B cell (primary cell): Measurements from ENCODE around the gene KIF1A. TPM values are rescaled to one million over a fixed set of nuclear protein-coding genes. Genes with fewer than 3 reads are reported as not detected.

Source experiments
- ATAC-seq: fragments of 200-7000 bp; cut with Tn5 transposase; one replicate; pipeline ENCODE4 v1.10.0; 2021; ENCODE audit warnings: low read depth, mild to moderate bottlenecking, moderate number of reproducible peaks, moderate library complexity
- CTCF ChIA-PET: fragments of 350-600 bp; sonication (Branson Sonifier 250); formaldehyde crosslinking; loops from one replicate; lab custom pipeline; 2021; ENCODE audit warnings: antibody characterized with exemption, inconsistent platforms; lab: Charles Lee
- POLR2A ChIA-PET: fragments of 350-600 bp; sonication (Branson Sonifier 250); formaldehyde crosslinking; loops from one replicate; lab custom pipeline; 2021; ENCODE audit warnings: antibody characterized with exemption; lab: Charles Lee
- DNase-seq: peaks from one replicate; pipeline ENCODE4 v3.0.0; 2013
- H2AFZ ChIP-seq: 2 replicates; pipeline ENCODE4 v1.6.1; 2012; ENCODE audit warnings: mild to moderate bottlenecking, low read depth, low read length; ENCODE audit not compliant: insufficient read depth, poor library complexity, severe bottlenecking
- H3K27ac ChIP-seq, 2 donors: 1 replicate in 1 of 2; 2 replicates in 1 of 2; pipeline ENCODE4 v1.5.1; 2012 to 2013; ENCODE audit warnings: low read length in 2 of 2, mild to moderate bottlenecking in 2 of 2, moderate library complexity in 1 of 2
- H3K27me3 ChIP-seq, 4 experiments: fragments of 200-600 bp in 1 of 4; sonication (generic) in 1 of 4; replicated peaks in 1 of 4; 1 replicate in 2 of 4; 2 replicates in 2 of 4; pipeline versions ENCODE4 v1.6.1 to v1.7.0; 2013 to 2016; ENCODE audit warnings: low read length in 3 of 4, mild to moderate bottlenecking in 2 of 4, mixed read lengths in 1 of 4, moderate library complexity in 1 of 4; ENCODE audit not compliant: insufficient read depth in 4 of 4, control insufficient read depth in 3 of 4; ENCODE audit errors: control extremely low read depth in 1 of 4
- H3K36me3 ChIP-seq, 2 experiments: replicated peaks in 1 of 2; 1 replicate in 1 of 2; 2 replicates in 1 of 2; pipeline versions ENCODE4 v1.6.1 to v1.7.1; 2013; ENCODE audit warnings: low read length in 1 of 2; ENCODE audit not compliant: insufficient read depth in 2 of 2, control insufficient read depth in 1 of 2; ENCODE audit errors: control extremely low read depth in 1 of 2, extremely low read depth in 1 of 2
- H3K4me1 ChIP-seq, 2 donors: fragments of 200-600 bp in 1 of 2; sonication (generic) in 1 of 2; 1 replicate in 1 of 2; 2 replicates in 1 of 2; pipeline versions ENCODE4 v1.5.1 to v1.6.1; 2013 to 2017; ENCODE audit warnings: low read length in 2 of 2; ENCODE audit not compliant: control insufficient read depth in 2 of 2, insufficient read depth in 2 of 2
- H3K4me2 ChIP-seq: replicated peaks from 2 replicates; pipeline ENCODE3; 2012; ENCODE audit warnings: mild to moderate bottlenecking, low read depth, low read length; ENCODE audit not compliant: poor library complexity, severe bottlenecking
- H3K4me3 ChIP-seq, 5 experiments: fragments of 200-600 bp in 1 of 5; sonication (generic) in 1 of 5; 1 replicate in 3 of 5; 2 replicates in 2 of 5; pipeline versions ENCODE4 v1.5.1 to v1.7.0; 2011 to 2016; ENCODE audit warnings: low read length in 4 of 5, mild to moderate bottlenecking in 4 of 5, low read depth in 2 of 5, control low read depth in 1 of 5, moderate library complexity in 1 of 5; ENCODE audit not compliant: insufficient read depth in 1 of 5; ENCODE audit errors: control extremely low read depth in 1 of 5, extremely low read depth in 1 of 5
- H3K79me2 ChIP-seq: fragments of 200-600 bp; sonication (generic); one replicate; pipeline ENCODE4 v1.6.0; 2016; ENCODE audit warnings: low read length; ENCODE audit not compliant: control insufficient read depth, insufficient read depth
- H3K9ac ChIP-seq: fragments of 200-600 bp; sonication (generic); 2 replicates; pipeline ENCODE4 v1.6.1; 2017; ENCODE audit warnings: mild to moderate bottlenecking, low read length, moderate library complexity
- H3K9me3 ChIP-seq, 3 donors: one replicate each; pipeline versions ENCODE4 v1.6.1 to v1.7.1; 2013; ENCODE audit warnings: low read length in 2 of 3; ENCODE audit not compliant: control insufficient read depth in 2 of 3, insufficient read depth in 1 of 3; ENCODE audit errors: control extremely low read depth in 1 of 3
- H4K20me1 ChIP-seq: 2 replicates; pipeline ENCODE4 v1.6.0; 2012; ENCODE audit warnings: mild to moderate bottlenecking, low read length; ENCODE audit not compliant: insufficient read depth, control insufficient read depth, poor library complexity, severe bottlenecking
- H3K27ac Mint-ChIP-seq: one replicate; pipeline ENCODE4 v1.8.0; 2021; ENCODE audit warnings: mixed read lengths
- H3K27me3 Mint-ChIP-seq: one replicate; pipeline ENCODE4 v1.8.0; 2021; ENCODE audit warnings: mixed read lengths
- H3K4me1 Mint-ChIP-seq: one replicate; pipeline ENCODE4 v1.8.0; 2021; ENCODE audit warnings: mixed read lengths
- H3K4me3 Mint-ChIP-seq: one replicate; pipeline ENCODE4 v1.8.0; 2021; ENCODE audit warnings: mixed read lengths
- H3K9me3 Mint-ChIP-seq: one replicate; pipeline ENCODE4 v1.8.0; 2022; ENCODE audit warnings: mixed read lengths; ENCODE audit not compliant: insufficient read depth
- CTCF ChIP-seq: fragments of 200-600 bp; IDR thresholded peaks from one replicate; pipeline ENCODE4 v1.8.0; 2022; ENCODE audit warnings: antibody characterized with exemption, mild to moderate bottlenecking
- EZH2 ChIP-seq: IDR thresholded peaks from 2 replicates; pipeline ENCODE4 v1.6.1; 2012; ENCODE audit warnings: borderline replicate concordance, low read depth, mild to moderate bottlenecking, moderate library complexity, low read length; ENCODE audit not compliant: insufficient read depth, poor library complexity, severe bottlenecking
- WGBS: methylation state at CpG from one replicate; pipeline ENCODE4 v1.1.5; 2013; ENCODE audit warnings: missing lambda C conversion rate; ENCODE audit not compliant: insufficient coverage; 5-methylcytosine and 5-hydroxymethylcytosine counted together
- intact Hi-C: fragments of 100-400 bp; cut with micrococcal nuclease; formaldehyde crosslinking; loops from one replicate; pipeline ENCODE4 v1.10.0; 2022
- polyA plus RNA-seq: library from polyadenylated mRNA; depleted of rRNA; stranded (reverse); fragments of >200 nt; gene quantifications from 2 replicates; pipeline ENCODE4 v1.2.3, GENCODE V29; 2012
- total RNA-seq, 2 donors: library from RNA; stranded (reverse); fragments of 120-200 nt in 1 of 2; gene quantifications; 1 replicate in 1 of 2; 2 replicates in 1 of 2; pipeline versions ENCODE4 v1.2.3 to v1.2.4, GENCODE V29; 2013 to 2022

The KIF1A gene
- total and polyA plus RNA-seq, 2 donors (not counting 1 experiment from before 2014, with no cell fraction given), result not detected

- no peak for DNase-seq
- WGBS, result 80% methylated on average over 24 of the region's 24 CpGs
- H3K36me3 ChIP-seq, result no peaks in the 10 kb centered on the region
These were observed 86.1 kb downstream of the KIF1A start for GRCh38 chr2:240733803-240734495.

More at GRCh38 chr2:240733803-240734495, 86.1 kb downstream of the KIF1A start:
- Histone ChIP-seq H3K4me3 (no peak overlapping the region), H3K4me1 (no peaks in the 10 kb centered on the region), H3K4me2 (no peak overlapping the region), H3K27ac (no peak overlapping the region), H4K20me1 (no peaks in the 10 kb centered on the region), H3K79me2 (no peaks in the 10 kb centered on the region), H2AFZ (no peak overlapping the region), H3K27me3 (peaks cover 0 to 4% (median 0%) of the 10 kb centered on the region in 4 experiments), H3K9me3 (no peaks in the 10 kb centered on the region), H3K9ac (no peak overlapping the region)
- Mint-ChIP-seq H3K9me3 (no peaks in the 10 kb centered on the region), H3K27ac (no peak overlapping the region), H3K4me1 (no peaks in the 10 kb centered on the region), H3K27me3 (peaks cover 4% of the 10 kb centered on the region), H3K4me3 (no peak overlapping the region)
- ATAC-seq, result no peak
- POLR2A ChIA-PET, result no interaction called here
- intact Hi-C loops, result no loop called here
- CTCF ChIA-PET, result no interaction called here
- TF ChIP-seq EZH2 (no peak), CTCF (peak; percentile 26)
